RWPE2 (cell line): ENCODE results near the gene RNASEL.

Experiments used
- ATAC-seq: fragments of 200-7000 bp; cut with Tn5 transposase; 3 replicates; pipeline ENCODE4 v1.9.1; 2021; ENCODE audit warnings: low read depth
- DNase-seq: peaks from one replicate; pipeline ENCODE4 v3.0.0-alpha.2; 2020; ENCODE audit warnings: low spot score
- H3K27ac ChIP-seq: fragments of 450-650 bp; 2 replicates; pipeline ENCODE4 v1.5.1; 2017; ENCODE audit warnings: mild to moderate bottlenecking; ENCODE audit not compliant: poor library complexity, severe bottlenecking
- H3K27me3 ChIP-seq: fragments of 250-450 bp; sonication (Bioruptor Pico); 2 replicates; pipeline ENCODE4 v1.5.1; 2021; ENCODE audit warnings: mild to moderate bottlenecking, moderate library complexity; ENCODE audit not compliant: insufficient read depth, poor library complexity, severe bottlenecking
- H3K36me3 ChIP-seq: fragments of 250-450 bp; sonication (Bioruptor Pico); 2 replicates; pipeline ENCODE4 v1.5.1; 2020; ENCODE audit warnings: low read depth, mild to moderate bottlenecking, moderate library complexity
- H3K4me1 ChIP-seq: fragments of 250-450 bp; sonication (Bioruptor Pico); 2 replicates; pipeline ENCODE4 v1.5.1; 2021; ENCODE audit warnings: mild to moderate bottlenecking, moderate library complexity; ENCODE audit not compliant: insufficient read depth, poor library complexity, severe bottlenecking
- H3K4me3 ChIP-seq: fragments of 250-450 bp; sonication (Bioruptor Pico); 2 replicates; pipeline ENCODE4 v1.5.1; 2021; ENCODE audit warnings: mild to moderate bottlenecking, moderate library complexity; ENCODE audit not compliant: severe bottlenecking
- H3K9me3 ChIP-seq: fragments of 250-450 bp; sonication (Bioruptor Pico); 2 replicates; pipeline ENCODE4 v1.5.1; 2021; ENCODE audit warnings: mild to moderate bottlenecking, moderate library complexity; ENCODE audit not compliant: severe bottlenecking
- TF ChIP-seq, protein P1 (sequence below): fragments of 450-650 bp; IDR thresholded peaks from one replicate; pipeline ENCODE4 v1.5.1; 2017; ENCODE audit warnings: mild to moderate bottlenecking, moderate library complexity; ENCODE audit not compliant: poor library complexity, severe bottlenecking

Gene RNASEL

DNA sequence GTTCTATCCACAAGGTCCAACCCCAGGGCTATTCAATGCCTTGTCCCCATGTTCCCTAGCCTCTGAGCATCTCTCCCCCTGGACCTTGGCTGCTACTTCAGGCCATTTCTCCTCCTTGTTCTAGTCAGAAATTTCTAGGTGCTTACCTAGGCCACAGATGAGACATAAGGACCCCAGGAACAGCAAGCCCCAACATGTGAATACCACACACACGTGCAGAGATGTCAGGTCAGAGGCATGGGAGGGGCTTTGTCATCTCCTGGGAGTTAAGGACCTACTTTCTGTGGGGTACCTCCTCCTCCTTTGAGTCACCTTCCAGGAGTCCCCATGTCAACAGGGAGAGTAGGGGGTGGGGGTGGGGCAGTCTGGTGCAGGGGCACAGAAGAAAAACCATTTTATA is 22.3 kb upstream of the RNASEL start:
- no peak for DNase-seq
- Histone ChIP-seq H3K4me3 (no peak overlapping the region), H3K9me3 (no peaks in the 10 kb centered on the region), H3K27ac (no peak overlapping the region), H3K36me3 (no peaks in the 10 kb centered on the region), H3K27me3 (peaks cover 26% of the 10 kb centered on the region), H3K4me1 (peaks cover 8% of the 10 kb centered on the region)
- TF ChIP-seq, protein P1, sequence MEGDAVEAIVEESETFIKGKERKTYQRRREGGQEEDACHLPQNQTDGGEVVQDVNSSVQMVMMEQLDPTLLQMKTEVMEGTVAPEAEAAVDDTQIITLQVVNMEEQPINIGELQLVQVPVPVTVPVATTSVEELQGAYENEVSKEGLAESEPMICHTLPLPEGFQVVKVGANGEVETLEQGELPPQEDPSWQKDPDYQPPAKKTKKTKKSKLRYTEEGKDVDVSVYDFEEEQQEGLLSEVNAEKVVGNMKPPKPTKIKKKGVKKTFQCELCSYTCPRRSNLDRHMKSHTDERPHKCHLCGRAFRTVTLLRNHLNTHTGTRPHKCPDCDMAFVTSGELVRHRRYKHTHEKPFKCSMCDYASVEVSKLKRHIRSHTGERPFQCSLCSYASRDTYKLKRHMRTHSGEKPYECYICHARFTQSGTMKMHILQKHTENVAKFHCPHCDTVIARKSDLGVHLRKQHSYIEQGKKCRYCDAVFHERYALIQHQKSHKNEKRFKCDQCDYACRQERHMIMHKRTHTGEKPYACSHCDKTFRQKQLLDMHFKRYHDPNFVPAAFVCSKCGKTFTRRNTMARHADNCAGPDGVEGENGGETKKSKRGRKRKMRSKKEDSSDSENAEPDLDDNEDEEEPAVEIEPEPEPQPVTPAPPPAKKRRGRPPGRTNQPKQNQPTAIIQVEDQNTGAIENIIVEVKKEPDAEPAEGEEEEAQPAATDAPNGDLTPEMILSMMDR: no peak
- no peak for ATAC-seq

DNA sequence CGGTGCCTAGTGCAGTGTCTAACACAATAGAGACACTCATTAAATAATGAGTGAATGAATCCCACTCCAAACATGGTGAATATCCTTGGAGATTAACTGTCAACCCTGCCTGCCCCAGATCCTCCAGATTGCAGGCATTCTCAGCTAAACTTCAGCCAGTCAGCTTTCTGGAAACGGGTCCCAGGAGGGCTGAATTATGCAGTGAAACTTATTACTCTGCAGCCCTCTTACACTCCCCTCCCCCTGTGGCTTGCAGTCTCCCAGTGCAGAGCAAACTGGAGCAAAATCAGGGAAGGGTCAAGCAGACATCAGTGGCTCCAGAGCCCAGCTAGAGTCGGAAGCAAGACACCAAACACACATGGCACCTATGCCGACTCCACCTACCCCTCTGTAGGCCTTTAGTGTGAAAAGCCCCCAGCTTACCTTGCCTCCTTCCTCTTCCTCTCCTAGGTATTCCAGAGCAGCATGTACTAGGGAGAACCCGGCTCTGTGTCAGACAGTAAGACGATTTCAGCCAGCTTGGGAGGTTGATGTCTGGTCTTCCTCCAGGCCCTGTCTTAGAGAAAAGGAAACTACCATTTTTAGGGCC is 21.6 kb upstream of the RNASEL start:
- H3K9me3 ChIP-seq: no peaks in the 10 kb centered on the region
- no peak for ATAC-seq
- H3K4me3 ChIP-seq: no peak overlapping the region
- peaks cover 8% of the 10 kb centered on the region for H3K4me1 ChIP-seq
- no peaks in the 10 kb centered on the region for H3K36me3 ChIP-seq
- no peak overlapping the region for H3K27ac ChIP-seq
- TF ChIP-seq, protein P1: no peak
- peaks cover 22% of the 10 kb centered on the region for H3K27me3 ChIP-seq
- DNase-seq: no peak

DNA sequence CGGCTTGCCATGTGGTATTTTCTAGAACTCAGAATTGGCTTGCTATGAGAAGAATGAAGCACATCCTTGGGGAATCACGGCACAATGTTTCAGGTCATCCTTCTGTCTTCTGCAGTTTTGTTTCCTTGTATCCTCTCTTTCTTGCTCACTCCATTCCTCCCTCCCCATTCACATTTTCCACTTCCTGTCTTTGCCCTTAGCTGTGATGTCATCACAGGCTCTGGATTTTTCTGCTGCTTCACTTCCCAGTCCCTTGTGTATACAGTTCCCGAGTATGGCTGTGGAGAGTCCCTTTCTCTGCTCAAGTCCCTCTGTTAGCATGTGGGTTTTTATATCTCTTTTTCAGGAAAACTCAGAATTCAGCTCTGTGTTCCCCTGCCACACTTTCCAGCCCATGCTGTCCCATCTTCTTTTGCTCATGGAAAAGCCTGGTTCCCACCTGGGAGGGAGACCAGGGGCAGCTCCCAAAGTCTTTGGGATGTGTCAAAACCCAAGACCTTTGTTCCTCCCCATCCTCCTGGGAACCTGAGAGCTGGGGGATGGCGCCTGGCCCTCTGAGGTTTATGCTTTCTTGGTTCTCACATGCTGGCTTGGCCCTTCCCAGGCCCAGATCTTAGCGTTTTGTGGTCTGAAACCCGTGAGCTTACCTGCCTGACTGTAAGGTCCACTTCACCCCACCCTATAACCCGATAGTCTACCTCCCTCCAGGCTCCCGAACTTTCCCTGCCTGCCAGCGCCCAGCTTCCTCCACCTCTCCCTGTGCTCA is 20.0 kb upstream of the RNASEL start:
- Histone ChIP-seq H3K9me3 (no peaks in the 10 kb centered on the region), H3K4me3 (no peak overlapping the region), H3K36me3 (no peaks in the 10 kb centered on the region), H3K27me3 (peaks cover 5% of the 10 kb centered on the region), H3K4me1 (peaks cover 3% of the 10 kb centered on the region), H3K27ac (no peak overlapping the region)
- TF ChIP-seq, protein P1: no peak
- ATAC-seq: no peak
- no peak for DNase-seq

DNA sequence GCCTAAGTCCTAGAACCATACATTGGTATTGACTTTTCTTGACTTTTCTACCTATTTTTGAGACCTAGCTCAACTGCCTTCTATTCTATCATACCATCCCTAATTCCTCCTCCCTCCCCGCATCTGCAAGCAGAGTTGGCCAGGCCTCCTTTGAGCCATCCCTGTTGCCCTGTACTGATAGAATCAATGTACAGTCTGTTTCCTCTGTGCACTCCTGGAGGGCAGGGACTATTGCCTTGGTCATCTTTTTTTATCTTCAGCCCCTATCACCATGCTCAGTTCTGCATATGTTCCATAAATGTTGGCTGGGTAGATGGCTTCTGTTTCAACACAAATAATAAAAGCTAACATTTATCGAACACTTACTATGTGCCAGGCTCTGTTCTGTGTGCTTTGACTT is 19.2 kb upstream of the RNASEL start:
- Histone ChIP-seq H3K27ac (no peak overlapping the region), H3K27me3 (no peaks in the 10 kb centered on the region), H3K36me3 (no peaks in the 10 kb centered on the region), H3K9me3 (no peaks in the 10 kb centered on the region), H3K4me1 (no peaks in the 10 kb centered on the region), H3K4me3 (no peak overlapping the region)
- TF ChIP-seq, protein P1: no peak
- no peak for ATAC-seq
- DNase-seq: no peak

DNA sequence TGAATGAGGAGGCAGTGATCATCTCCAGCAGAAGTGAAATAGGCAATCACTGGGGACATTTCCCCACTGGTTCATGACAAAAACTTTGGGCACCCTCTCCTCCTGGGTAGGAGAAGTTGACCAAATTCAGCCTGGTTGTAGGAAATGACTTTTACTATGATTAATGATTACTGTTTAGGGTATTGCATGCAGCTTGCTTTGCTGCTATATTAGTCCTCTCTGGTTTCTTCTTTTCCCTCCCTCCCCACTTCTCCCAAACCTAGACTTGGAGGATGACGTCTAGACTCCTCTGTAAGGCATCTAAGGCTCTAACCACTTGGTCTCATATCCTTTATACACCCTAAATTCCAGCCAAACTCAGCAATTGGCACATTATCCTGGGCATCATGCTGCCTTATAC is 18.5 kb upstream of the RNASEL start:
- ATAC-seq (no peak), DNase-seq (no peak)
- Histone ChIP-seq H3K4me3 (no peak overlapping the region), H3K9me3 (no peaks in the 10 kb centered on the region), H3K36me3 (no peaks in the 10 kb centered on the region), H3K27me3 (no peaks in the 10 kb centered on the region), H3K4me1 (no peaks in the 10 kb centered on the region), H3K27ac (no peak overlapping the region)
- TF ChIP-seq, protein P1: no peak
